Left colon (tissue), 2 donors: ENCODE measurements around the gene SERPINB1. TPM values are rescaled to one million over a fixed set of nuclear protein-coding genes. Genes with fewer than 3 reads are reported as not detected.
"Not testable (repeated sequence)": the region's sequence is repeated elsewhere in the genome, so short reads cannot be mapped to it uniquely, and the experiment has no call there.

Experiments used
- ATAC-seq: fragments of 200-7000 bp; cut with Tn5 transposase; one replicate; pipeline ENCODE4 v1.9.1; 2020; ENCODE audit warnings: mild to moderate bottlenecking, moderate library complexity
- DNase-seq, 2 donors: peaks; one replicate each; pipeline ENCODE4 v3.0.0-alpha.2; 2020
- intact Hi-C, 2 donors: fragments of 100-400 bp; cut with DNase I in 1 of 2; cut with micrococcal nuclease in 1 of 2; formaldehyde crosslinking; loops; one replicate each; pipeline versions ENCODE4 v1.11.2 to v1.14.0; 2022; cut with DNase I, micrococcal nuclease
- total RNA-seq, 2 donors: library from RNA; stranded (reverse); fragmentation: NEBNext Ultra II Directional; extraction: Animal tissue kit (Norgen Biotek cat#: 25700); gene quantifications; one replicate each; pipeline ENCODE4 v1.2.1, GENCODE V29; 2021
- donor health status: DM: no; HTN: no; CAD: no.
- donor health status: DM: yes; HTN: yes; CAD: no.

SERPINB1 gene
- total RNA-seq, 2 donors from 2014 or later = 168 to 208 TPM

DNA sequence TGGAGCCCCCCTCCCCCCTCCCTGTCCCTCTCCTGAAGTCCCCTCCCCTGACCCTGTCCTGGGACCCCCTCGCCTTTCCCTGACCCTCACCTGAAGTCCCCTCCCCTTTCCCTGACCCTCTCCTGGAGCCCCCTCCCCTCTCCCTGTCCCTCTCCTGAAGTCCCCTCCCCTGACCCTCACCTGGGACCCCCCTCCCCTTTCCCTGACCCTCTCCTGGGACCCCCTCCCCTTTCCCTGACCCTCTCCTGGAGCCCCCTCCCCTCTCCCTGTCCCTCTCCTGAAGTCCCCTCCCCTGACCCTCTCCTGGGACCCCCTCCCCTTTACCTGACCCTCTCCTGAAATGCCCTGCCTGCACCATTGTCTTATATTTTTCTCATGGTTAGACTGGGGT is 11.7 kb upstream of the SERPINB1 start:
- intact Hi-C loops = loop anchor here in 1 of 2 donors (10.0 kb wide), 1 partner anchor 71 kb away; no protein-coding TSS in a partner anchor
- not testable (repeated sequence) for ATAC-seq, DNase-seq

- ATAC-seq (no peak), DNase-seq (no peak)
- intact Hi-C loops = loop anchor here in 1 of 2 donors (10.0 kb wide), 1 partner anchor 72 kb away; no protein-coding TSS in a partner anchor
Observed at GRCh38 chr6:2852921-2853322, 11.3 kb upstream of the SERPINB1 start.

DNA sequence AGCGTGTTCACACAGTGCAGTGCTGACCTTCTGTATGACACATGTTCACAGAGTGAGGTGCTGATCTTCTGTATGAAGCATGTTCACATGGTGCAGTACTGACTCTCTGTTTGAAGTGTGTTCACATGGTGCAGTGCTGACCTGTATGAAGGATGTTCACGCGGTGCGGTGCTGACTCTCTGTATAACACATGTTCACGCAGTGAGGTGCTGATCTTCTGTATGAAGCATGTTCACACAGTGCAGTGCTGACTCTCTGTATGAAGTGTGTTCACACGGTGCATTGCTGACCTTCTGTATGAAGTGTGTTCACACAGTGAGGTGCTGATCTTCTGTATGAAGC is 10.8 kb upstream of the SERPINB1 start:
- no peak for DNase-seq
- ATAC-seq = no peak
- intact Hi-C loops = loop anchor here in 1 of 2 donors (10.0 kb wide), 1 partner anchor 72 kb away; no protein-coding TSS in a partner anchor

DNA sequence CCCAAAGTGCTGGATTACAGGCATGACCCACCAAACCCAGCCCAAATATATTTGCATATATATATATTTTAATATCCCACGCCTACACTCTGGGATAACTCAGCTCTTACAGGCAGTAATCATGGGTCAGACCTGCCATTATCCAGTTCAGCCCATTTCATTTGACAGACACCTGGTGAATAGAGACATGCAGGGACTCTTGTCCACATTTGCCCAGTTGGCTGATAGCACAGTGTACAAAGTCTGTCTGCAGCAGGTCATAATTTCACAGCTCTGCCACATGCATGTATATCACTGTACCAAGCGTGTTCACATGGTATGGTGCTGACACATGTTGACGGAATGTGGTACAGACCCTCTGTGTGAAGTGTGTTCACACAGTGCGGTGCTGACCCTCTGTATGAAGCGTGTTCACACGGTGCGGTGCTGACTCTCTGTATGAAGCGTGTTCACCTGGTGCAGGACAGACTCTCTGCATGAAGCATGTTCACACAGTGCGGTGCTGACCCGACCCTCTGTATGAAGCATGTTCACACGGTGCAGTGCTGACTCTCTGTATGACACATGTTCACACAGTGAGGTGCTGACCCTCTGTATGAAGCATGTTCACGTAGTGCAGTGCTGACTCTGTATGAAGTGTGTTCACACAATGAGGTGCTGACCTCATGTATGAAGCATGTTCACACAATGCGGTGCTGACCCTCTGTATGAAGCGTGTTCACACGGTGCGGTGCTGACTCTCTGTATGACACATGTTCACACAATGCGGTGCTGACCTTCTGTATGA is 10.3 kb upstream of the SERPINB1 start:
- intact Hi-C loops = loop anchor here in 1 of 2 donors (10.0 kb wide), 1 partner anchor 73 kb away; no protein-coding TSS in a partner anchor
- ATAC-seq = no peak
- no peak for DNase-seq

DNA sequence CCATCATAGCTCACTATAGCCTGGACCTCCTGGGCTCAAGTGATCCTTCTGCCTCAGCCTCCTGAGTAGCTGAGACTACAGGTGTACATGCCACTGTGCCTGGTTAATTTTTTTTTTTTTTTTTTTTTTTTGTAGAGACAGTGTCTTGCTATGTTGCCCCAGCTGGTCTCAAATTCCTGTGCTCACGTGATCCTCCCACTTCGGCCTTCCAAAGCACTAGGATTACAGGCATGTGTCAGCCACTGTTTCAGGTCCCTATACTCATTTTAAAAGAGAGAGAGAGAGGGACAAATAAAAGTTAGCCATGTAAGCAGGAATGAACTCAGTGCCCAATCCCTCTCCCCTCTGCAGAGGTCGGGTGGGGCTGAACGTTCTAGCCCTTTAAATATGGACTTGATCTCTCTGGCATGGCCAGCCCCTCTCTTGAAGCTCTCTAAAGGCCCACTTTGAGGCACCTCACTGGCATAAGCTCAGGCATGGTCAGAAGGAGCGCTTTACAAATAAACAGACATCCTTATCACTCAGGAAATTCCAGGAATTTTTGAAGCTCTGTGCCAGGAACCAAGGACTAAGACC is 9.0 kb upstream of the SERPINB1 start:
- no peak for ATAC-seq
- intact Hi-C loops = loop anchor here in 1 of 2 donors (10.0 kb wide), 1 partner anchor 74 kb away; no protein-coding TSS in a partner anchor
- DNase-seq = no peak

GRCh38 chr6:2848851-2849250 is 7.2 kb upstream of the SERPINB1 start:
- DNase-seq = peak; percentile 67
- intact Hi-C loops = loop anchor here in 1 of 2 donors (5.0 to 10.0 kb wide), 2 partner anchors 54 to 83 kb away; no protein-coding TSS in a partner anchor
- ATAC-seq = peak; percentile 82

DNA sequence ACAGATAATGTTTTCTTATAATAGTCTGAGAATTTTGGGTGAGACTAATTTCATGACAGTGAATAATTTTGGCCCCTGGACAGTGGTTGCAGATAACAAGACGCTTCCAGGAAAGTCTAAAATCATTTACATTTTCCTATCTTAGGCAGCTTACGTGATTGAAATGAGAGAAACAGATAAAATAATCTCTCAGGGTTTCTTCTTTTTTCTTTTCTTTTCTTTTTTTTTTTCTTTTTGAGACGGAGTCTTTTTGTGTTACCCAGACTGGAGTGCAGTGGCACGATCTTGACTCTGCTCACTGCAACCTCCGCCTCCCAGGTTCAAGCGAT is 4.2 kb upstream of the SERPINB1 start:
- ATAC-seq (no peak), DNase-seq (no peak)
- intact Hi-C loops = loop anchor here in 1 of 2 donors (5.0 to 10.0 kb wide), 2 partner anchors 51 to 86 kb away; no protein-coding TSS in a partner anchor

GRCh38 chr6:2844008-2844407 is 2.3 kb upstream of the SERPINB1 start:
- intact Hi-C loops = loop anchor here in 1 of 2 donors (10.0 kb wide), 1 partner anchor 49 kb away; no protein-coding TSS in a partner anchor
- no peak for DNase-seq
- no peak for ATAC-seq

DNA sequence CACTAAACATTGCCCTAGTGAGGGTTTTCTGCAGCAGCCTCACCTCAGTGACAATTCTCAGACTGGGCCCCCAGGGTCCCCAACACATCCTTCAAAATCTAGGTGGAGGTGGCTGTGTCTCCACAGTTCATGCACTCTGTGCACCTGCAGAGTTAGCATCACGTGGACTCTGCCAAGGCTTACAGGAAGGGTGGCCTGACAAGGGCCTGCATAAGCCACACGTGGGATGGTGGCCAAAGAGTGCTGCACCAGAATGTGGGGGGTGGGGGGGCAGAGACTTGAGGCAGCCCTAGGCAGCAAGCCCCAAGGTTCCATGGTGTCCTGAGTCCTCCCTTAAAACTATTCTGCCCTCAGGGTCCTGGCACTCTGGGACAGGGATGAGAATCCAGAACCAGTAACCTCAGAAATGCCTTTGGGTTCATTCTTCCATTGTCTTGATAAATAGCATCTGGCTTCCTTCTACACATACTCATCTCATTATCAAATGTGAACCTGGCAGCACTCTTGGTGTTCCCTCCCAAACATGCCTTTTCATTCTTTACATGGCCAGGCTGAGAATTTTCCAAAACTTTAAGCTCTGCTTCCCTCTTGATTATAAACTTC is 1.6 kb upstream of the SERPINB1 start:
- DNase-seq (no peak), ATAC-seq (no peak)
- intact Hi-C loops = loop anchor here in 1 of 2 donors (10.0 kb wide), 1 partner anchor 48 kb away; no protein-coding TSS in a partner anchor

- no peak for ATAC-seq
- no peak for DNase-seq
- intact Hi-C loops = loop anchor here in 1 of 2 donors (10.0 kb wide), 1 partner anchor 47 kb away; no protein-coding TSS in a partner anchor
Observed at GRCh38 chr6:2842139-2842552, 483 bp upstream of the SERPINB1 start.

- no peak for DNase-seq
- intact Hi-C loops = loop anchor here in 1 of 2 donors (10.0 kb wide), 1 partner anchor 46 kb away; no protein-coding TSS in a partner anchor
- ATAC-seq = no peak
Observed at GRCh38 chr6:2840749-2841061, 958 bp downstream of the SERPINB1 start.

DNA sequence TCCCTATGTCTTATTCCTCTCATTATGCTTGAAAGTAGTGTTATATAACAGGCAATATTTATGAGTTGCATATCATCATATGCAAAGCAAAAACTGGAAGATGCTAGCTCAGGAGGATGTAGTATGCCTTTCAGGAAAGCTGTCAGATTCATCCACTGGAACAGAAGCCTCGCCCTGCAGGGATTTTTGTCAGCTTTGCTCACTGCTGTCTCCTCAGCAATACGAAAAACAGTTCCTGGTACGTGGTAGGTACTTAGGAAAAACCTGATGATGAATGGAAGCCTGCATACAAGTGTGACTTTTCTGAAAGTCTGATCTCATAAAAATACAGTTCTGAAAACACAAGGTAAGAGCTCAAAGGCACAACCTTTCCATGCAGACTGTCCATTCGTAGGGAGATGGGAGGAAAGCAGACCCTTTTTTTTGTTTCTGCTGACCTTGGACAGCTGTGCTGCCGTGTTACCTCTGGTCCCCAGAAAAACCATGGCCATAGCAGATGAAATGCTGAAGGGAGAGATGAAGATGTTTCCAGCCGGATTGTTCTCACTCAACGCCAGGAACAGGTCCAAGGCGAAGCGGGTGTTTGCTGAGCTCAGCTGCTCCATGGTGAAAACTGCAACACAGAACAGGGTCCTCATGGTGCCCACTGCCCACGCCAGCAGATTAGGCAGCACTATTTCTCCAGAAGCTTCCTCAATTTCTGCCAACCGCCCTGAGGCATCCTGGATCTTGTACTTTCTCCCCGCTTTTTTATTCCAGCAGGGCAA is 1.5 kb downstream of the SERPINB1 start:
- intact Hi-C loops = loop anchor here in 1 of 2 donors (10.0 kb wide), 1 partner anchor 45 kb away; no protein-coding TSS in a partner anchor
- DNase-seq (no peak), ATAC-seq (peak; percentile 6)

DNA sequence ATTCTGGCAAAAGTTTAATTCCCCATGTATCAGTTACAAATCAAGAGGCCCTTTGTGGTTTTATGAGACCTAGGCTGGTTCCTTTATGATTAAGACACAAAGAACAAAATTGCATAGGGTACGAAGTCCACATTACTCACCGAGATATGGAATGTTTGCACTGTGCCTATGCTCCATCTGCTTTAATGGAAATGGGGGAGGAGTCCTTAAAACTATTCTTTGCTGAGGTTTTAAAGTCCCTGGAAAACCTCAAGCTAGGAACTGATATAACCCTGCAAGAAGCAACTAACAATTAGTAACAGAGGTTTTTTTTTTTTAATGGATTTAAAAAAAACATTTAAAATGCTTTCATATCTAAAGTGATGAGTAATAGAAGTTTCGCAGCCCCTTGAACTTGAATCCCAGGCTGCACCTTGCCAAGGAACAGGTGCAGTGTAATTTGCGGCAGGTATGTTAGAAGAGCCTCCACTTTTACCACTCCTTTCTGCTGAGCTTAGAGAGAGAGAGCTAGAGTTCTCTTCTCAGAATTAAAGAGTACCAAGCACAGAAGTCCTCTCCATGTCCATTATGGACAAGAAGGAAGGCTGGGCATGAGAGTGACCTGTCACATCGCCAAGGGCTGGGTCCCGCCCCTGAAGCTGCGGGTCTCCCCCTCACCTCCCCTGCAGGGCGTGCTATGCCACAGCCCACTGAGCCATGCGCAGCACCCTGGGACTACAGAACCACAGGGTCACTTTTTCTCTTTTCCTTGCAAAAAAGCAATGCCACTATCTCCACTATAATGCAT is 2.3 kb downstream of the SERPINB1 start:
- DNase-seq = peak in 1 of 2 donors; percentile 61
- intact Hi-C loops = no loop called here

GRCh38 chr6:2838251-2838650 is 3.4 kb downstream of the SERPINB1 start:
- intact Hi-C loops = no loop called here
- no peak for ATAC-seq
- DNase-seq = no peak

More for the DNA sequence above, 2.3 kb downstream of the SERPINB1 start:
- ATAC-seq = peak; percentile 67

- intact Hi-C loops = no loop called here
- no peak for ATAC-seq
- no peak for DNase-seq
Observed at GRCh38 chr6:2834262-2834661, 7.4 kb downstream of the SERPINB1 start.

DNA sequence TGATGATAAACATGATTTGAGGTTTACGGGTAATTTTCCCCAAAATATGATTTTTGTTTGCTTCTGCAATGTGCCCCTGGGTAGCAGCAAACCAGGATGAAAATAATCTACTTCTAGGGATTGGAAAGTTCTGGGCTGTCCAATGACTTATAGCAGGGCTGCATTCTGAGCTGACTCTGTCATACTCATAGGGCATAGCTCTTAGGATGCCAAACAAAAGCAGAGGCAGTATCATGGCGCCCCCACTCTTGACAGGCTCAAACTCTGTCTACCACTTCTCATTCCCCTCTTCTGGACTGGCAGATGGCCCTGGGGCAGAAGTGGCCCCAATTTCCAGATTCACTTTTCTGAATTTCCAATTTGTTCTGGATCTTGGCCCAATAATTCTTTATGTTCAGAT is 10.3 kb downstream of the SERPINB1 start:
- DNase-seq = no peak
- peak; percentile 30 for ATAC-seq
- intact Hi-C loops = no loop called here

- no peak for DNase-seq
- peak; percentile 63 for ATAC-seq
- intact Hi-C loops = no loop called here
Observed at GRCh38 chr6:2830183-2830582, 11.5 kb downstream of the SERPINB1 start.

DNA sequence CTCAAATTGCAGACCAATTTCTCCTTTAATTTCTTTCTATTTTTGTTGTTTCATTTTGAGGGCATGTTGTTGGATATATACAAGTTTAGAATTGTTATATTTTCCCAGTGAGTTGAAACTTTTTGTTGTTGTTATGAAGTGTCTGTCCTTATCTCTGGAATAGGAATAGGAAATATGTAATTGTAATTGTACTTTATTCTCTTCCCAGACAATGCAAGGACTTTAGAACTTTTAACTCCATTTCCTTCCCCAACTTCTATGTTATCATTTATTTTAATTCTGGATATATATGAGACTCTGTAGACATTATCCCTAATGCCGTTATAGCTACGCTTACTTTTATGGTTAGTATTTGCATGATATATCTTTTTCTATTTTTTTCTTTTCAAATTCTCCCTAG is 12.4 kb downstream of the SERPINB1 start:
- DNase-seq = no peak
- intact Hi-C loops = no loop called here
- no peak for ATAC-seq
